Gastrocnemius medialis (tissue), 4 donors: ENCODE data around the gene SGMS1.

Source experiments
- CTCF ChIP-seq, 5 experiments: fragments of 450-650 bp in 3 of 5; fragments of 200-600 bp in 2 of 5; sonication (generic) in 2 of 5; IDR thresholded peaks in 4 of 5; conservative IDR thresholded peaks in 1 of 5; 1 replicate in 4 of 5; 2 replicates in 1 of 5; pipeline ENCODE4 v1.5.1; 2016 to 2019; ENCODE audit warnings: antibody characterized with exemption in 5 of 5, mild to moderate bottlenecking in 3 of 5, moderate library complexity in 3 of 5
- POLR2A ChIP-seq, 2 donors: fragments of 450-650 bp; IDR thresholded peaks; one replicate each; pipeline ENCODE4 v1.6.1; 2017; ENCODE audit warnings: antibody characterized with exemption in 2 of 2, mild to moderate bottlenecking in 2 of 2, moderate library complexity in 2 of 2

- TF ChIP-seq CTCF (IDR thresholded peaks at IDR 0.05 in 4 of 5, conservative IDR thresholded peaks at IDR 0.05 in 1 of 5) (no peak), POLR2A (IDR thresholded peaks at IDR 0.05) (no peak)
Observed at GRCh38 chr10:50635286-50635685, 11.5 kb upstream of the SGMS1 start.
